ENCODE data around the gene FAM161B.
"Not testable (repeated sequence)": the region's sequence is repeated elsewhere in the genome, so short reads cannot be mapped to it uniquely, and the experiment has no call there.

The FAM161B gene

GRCh38 chr14:73949752-73950734 is at the start of gene FAM161B, which contains the start of gene COQ6:
TSS of gene FAM161B (minus strand) at chr14:73950094. CDS start at chr14:73950026, 68 bp downstream.
TSS of gene COQ6 (plus strand) at chr14:73950302. CDS start at chr14:73950333, 31 bp downstream.
- Mint-ChIP-seq H3K4me1 (ENCODE audit: low read depth) (peaks cover 20% of the 10 kb centered on the region), H3K27ac (peak within 1 kb of the TSS; percentile 97), H3K9me3 (no peaks in the 10 kb centered on the region), H3K36me3 (ENCODE audit: low read depth) (peaks cover 32% of the 10 kb centered on the region), H3K4me3 (peak within 1 kb of the TSS; percentile 98), H3K27me3 (no peaks in the 10 kb centered on the region)
- DNase-seq: peak; percentile 89

GRCh38 chr14:73998726-73999125 is 48.8 kb upstream of the FAM161B start:
- Mint-ChIP-seq H3K9me3 (no peaks in the 10 kb centered on the region), H3K4me3 (no peak overlapping the region), H3K27me3 (no peaks in the 10 kb centered on the region), H3K27ac (no peak overlapping the region), H3K4me1 (ENCODE audit: low read depth) (no peaks in the 10 kb centered on the region), H3K36me3 (ENCODE audit: low read depth) (peaks cover 21% of the 10 kb centered on the region)
- DNase-seq: no peak

GRCh38 chr14:73997944-73998447 is 48.1 kb upstream of the FAM161B start:
- H3K27me3 Mint-ChIP-seq: no peaks in the 10 kb centered on the region
- H3K9me3 Mint-ChIP-seq: no peaks in the 10 kb centered on the region
- peaks cover 15% of the 10 kb centered on the region for H3K36me3 Mint-ChIP-seq (ENCODE audit: low read depth)
- no peak for DNase-seq
- H3K4me1 Mint-ChIP-seq (ENCODE audit: low read depth): no peaks in the 10 kb centered on the region
- H3K27ac Mint-ChIP-seq: no peak overlapping the region
- no peak overlapping the region for H3K4me3 Mint-ChIP-seq

GRCh38 chr14:73997108-73997943 is 47.4 kb upstream of the FAM161B start:
- H3K4me1 Mint-ChIP-seq (ENCODE audit: low read depth): no peaks in the 10 kb centered on the region
- H3K36me3 Mint-ChIP-seq (ENCODE audit: low read depth): peaks cover 15% of the 10 kb centered on the region
- no peaks in the 10 kb centered on the region for H3K27me3 Mint-ChIP-seq
- no peak for DNase-seq
- H3K9me3 Mint-ChIP-seq: no peaks in the 10 kb centered on the region
- no peak overlapping the region for H3K4me3 Mint-ChIP-seq
- no peak overlapping the region for H3K27ac Mint-ChIP-seq

- DNase-seq: no peak
- Mint-ChIP-seq H3K27ac (no peak overlapping the region), H3K27me3 (no peaks in the 10 kb centered on the region), H3K4me3 (no peak overlapping the region), H3K9me3 (no peaks in the 10 kb centered on the region), H3K4me1 (ENCODE audit: low read depth) (no peaks in the 10 kb centered on the region), H3K36me3 (ENCODE audit: low read depth) (peaks cover 15% of the 10 kb centered on the region)
Observed at GRCh38 chr14:73996731-73997107, 46.8 kb upstream of the FAM161B start.

- H3K4me1 Mint-ChIP-seq (ENCODE audit: low read depth): no peaks in the 10 kb centered on the region
- no peak for DNase-seq
- H3K27me3 Mint-ChIP-seq: no peaks in the 10 kb centered on the region
- no peaks in the 10 kb centered on the region for H3K9me3 Mint-ChIP-seq
- H3K27ac Mint-ChIP-seq: no peak overlapping the region
- no peak overlapping the region for H3K4me3 Mint-ChIP-seq
- H3K36me3 Mint-ChIP-seq (ENCODE audit: low read depth): peaks cover 17% of the 10 kb centered on the region
Observed at GRCh38 chr14:73995977-73996378, 46.1 kb upstream of the FAM161B start.

- not testable (repeated sequence) for H3K9me3 Mint-ChIP-seq; H3K4me1 Mint-ChIP-seq (ENCODE audit: low read depth); H3K27me3 Mint-ChIP-seq; H3K27ac Mint-ChIP-seq; DNase-seq; H3K4me3 Mint-ChIP-seq
- peaks cover 17% of the 10 kb centered on the region for H3K36me3 Mint-ChIP-seq (ENCODE audit: low read depth)
Observed at GRCh38 chr14:73994926-73995325, 45.0 kb upstream of the FAM161B start.

GRCh38 chr14:73991092-73991491 is 41.2 kb upstream of the FAM161B start:
- H3K4me1 Mint-ChIP-seq (ENCODE audit: low read depth): no peaks in the 10 kb centered on the region
- no peak overlapping the region for H3K27ac Mint-ChIP-seq
- no peak overlapping the region for H3K4me3 Mint-ChIP-seq
- H3K27me3 Mint-ChIP-seq: no peaks in the 10 kb centered on the region
- peaks cover 25% of the 10 kb centered on the region for H3K36me3 Mint-ChIP-seq (ENCODE audit: low read depth)
- H3K9me3 Mint-ChIP-seq: no peaks in the 10 kb centered on the region
- no peak for DNase-seq

- H3K27ac Mint-ChIP-seq; DNase-seq; H3K27me3 Mint-ChIP-seq; H3K9me3 Mint-ChIP-seq; H3K4me1 Mint-ChIP-seq (ENCODE audit: low read depth); H3K4me3 Mint-ChIP-seq: not testable (repeated sequence)
- peaks cover 32% of the 10 kb centered on the region for H3K36me3 Mint-ChIP-seq (ENCODE audit: low read depth)
Observed at GRCh38 chr14:73988656-73989055, 38.8 kb upstream of the FAM161B start.

GRCh38 chr14:73988065-73988464 is 38.2 kb upstream of the FAM161B start:
- DNase-seq: no peak
- Mint-ChIP-seq H3K9me3 (no peaks in the 10 kb centered on the region), H3K4me3 (no peak overlapping the region), H3K36me3 (ENCODE audit: low read depth) (peaks cover 33% of the 10 kb centered on the region), H3K27ac (no peak overlapping the region), H3K4me1 (ENCODE audit: low read depth) (no peaks in the 10 kb centered on the region), H3K27me3 (no peaks in the 10 kb centered on the region)

- Mint-ChIP-seq H3K4me1 (ENCODE audit: low read depth) (no peaks in the 10 kb centered on the region), H3K27ac (no peak overlapping the region)
Observed at GRCh38 chr14:73977896-73978295, 28.0 kb upstream of the FAM161B start.

GRCh38 chr14:73976125-73976524 is 26.2 kb upstream of the FAM161B start:
- H3K36me3 Mint-ChIP-seq (ENCODE audit: low read depth): peaks cover 51% of the 10 kb centered on the region
- DNase-seq: no peak
- H3K27me3 Mint-ChIP-seq: no peaks in the 10 kb centered on the region
- no peak overlapping the region for H3K4me3 Mint-ChIP-seq
- no peaks in the 10 kb centered on the region for H3K9me3 Mint-ChIP-seq
- no peak overlapping the region for H3K27ac Mint-ChIP-seq
- no peaks in the 10 kb centered on the region for H3K4me1 Mint-ChIP-seq (ENCODE audit: low read depth)

More at GRCh38 chr14:73977896-73978295, 28.0 kb upstream of the FAM161B start:
- DNase-seq: no peak
- Mint-ChIP-seq H3K36me3 (ENCODE audit: low read depth) (peaks cover 40% of the 10 kb centered on the region), H3K9me3 (no peaks in the 10 kb centered on the region), H3K27me3 (no peaks in the 10 kb centered on the region), H3K4me3 (no peak overlapping the region)

GRCh38 chr14:73973497-73973896 is 23.6 kb upstream of the FAM161B start:
- H3K27ac Mint-ChIP-seq: no peak overlapping the region
- no peaks in the 10 kb centered on the region for H3K27me3 Mint-ChIP-seq
- no peak for DNase-seq
- H3K4me1 Mint-ChIP-seq (ENCODE audit: low read depth): no peaks in the 10 kb centered on the region
- H3K36me3 Mint-ChIP-seq (ENCODE audit: low read depth): peaks cover 65% of the 10 kb centered on the region
- no peaks in the 10 kb centered on the region for H3K9me3 Mint-ChIP-seq
- H3K4me3 Mint-ChIP-seq: no peak overlapping the region

GRCh38 chr14:73968885-73969284 is 19.0 kb upstream of the FAM161B start:
- Mint-ChIP-seq H3K27ac (no peak overlapping the region), H3K27me3 (no peaks in the 10 kb centered on the region), H3K4me1 (ENCODE audit: low read depth) (no peaks in the 10 kb centered on the region), H3K4me3 (no peak overlapping the region), H3K9me3 (no peaks in the 10 kb centered on the region), H3K36me3 (ENCODE audit: low read depth) (peaks cover 66% of the 10 kb centered on the region)
- no peak for DNase-seq

Data from activated T-cell treated with anti-CD3 and anti-CD28 coated beads, Interleukin-2, amount 50 U/mL, for 24 hours (primary cell).